Measurements from ENCODE around the gene KIF26B. TPM values are rescaled to one million over a fixed set of nuclear protein-coding genes. Genes with fewer than 3 reads are reported as not detected.

Gene KIF26B
- total and polyA plus RNA-seq, 2 experiments from 2014 or later, result 0.03 to 0.76 TPM

DNA sequence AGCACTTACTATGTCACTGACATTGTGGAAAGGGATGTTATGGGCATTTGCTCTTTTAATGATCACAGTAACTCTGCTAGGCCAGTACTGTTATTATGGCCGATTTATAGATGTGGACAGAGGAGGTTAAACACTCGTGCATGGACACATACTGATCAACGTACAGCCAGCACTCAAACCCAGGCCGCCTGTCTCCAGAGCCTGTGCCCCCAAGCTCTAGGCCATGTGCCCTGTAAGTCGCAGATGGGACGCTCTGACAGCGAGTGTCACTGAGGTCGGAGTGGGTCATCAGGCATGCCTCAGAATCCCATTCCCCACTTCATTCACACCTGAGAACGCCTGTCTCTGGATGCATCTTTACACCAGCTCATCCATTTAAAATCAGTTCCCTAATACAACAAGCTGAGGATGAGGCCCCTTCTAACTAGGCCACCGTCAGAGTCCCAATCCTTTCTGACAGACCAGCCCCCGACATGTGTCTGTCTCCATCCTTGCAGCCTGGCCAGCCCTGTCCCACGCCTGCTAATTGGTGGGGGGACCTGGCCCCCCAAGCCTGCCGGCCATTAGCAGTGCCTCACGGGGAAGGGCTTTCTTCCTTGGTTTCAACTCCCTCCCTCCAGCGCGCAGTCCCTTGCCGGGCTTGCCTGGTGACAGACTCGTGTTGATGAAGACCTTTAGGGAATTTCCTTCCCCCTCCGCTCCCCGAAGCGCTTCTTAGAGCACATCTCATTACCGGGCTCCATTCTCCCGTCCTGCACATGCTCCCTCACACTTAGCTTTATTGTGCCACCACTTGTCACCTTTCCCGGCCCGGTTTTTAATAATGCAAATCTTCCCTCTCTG, 436.8 kb downstream of the KIF26B start (continued):
- TF ChIP-seq, protein P1, sequence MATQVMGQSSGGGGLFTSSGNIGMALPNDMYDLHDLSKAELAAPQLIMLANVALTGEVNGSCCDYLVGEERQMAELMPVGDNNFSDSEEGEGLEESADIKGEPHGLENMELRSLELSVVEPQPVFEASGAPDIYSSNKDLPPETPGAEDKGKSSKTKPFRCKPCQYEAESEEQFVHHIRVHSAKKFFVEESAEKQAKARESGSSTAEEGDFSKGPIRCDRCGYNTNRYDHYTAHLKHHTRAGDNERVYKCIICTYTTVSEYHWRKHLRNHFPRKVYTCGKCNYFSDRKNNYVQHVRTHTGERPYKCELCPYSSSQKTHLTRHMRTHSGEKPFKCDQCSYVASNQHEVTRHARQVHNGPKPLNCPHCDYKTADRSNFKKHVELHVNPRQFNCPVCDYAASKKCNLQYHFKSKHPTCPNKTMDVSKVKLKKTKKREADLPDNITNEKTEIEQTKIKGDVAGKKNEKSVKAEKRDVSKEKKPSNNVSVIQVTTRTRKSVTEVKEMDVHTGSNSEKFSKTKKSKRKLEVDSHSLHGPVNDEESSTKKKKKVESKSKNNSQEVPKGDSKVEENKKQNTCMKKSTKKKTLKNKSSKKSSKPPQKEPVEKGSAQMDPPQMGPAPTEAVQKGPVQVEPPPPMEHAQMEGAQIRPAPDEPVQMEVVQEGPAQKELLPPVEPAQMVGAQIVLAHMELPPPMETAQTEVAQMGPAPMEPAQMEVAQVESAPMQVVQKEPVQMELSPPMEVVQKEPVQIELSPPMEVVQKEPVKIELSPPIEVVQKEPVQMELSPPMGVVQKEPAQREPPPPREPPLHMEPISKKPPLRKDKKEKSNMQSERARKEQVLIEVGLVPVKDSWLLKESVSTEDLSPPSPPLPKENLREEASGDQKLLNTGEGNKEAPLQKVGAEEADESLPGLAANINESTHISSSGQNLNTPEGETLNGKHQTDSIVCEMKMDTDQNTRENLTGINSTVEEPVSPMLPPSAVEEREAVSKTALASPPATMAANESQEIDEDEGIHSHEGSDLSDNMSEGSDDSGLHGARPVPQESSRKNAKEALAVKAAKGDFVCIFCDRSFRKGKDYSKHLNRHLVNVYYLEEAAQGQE (IDR thresholded peaks at IDR 0.05; ENCODE audit: unreplicated experiment), result no peak
- TF ChIP-seq POLR2AphosphoS5 (IDR thresholded peaks at IDR 0.05; ENCODE audit: low read depth), result no peak
- no peak for TF ChIP-seq ZNF331 (CRISPR knock-in tag; IDR thresholded peaks at IDR 0.05; ENCODE audit: low read depth)
- TF ChIP-seq NANOG (IDR thresholded peaks at IDR 0.05; ENCODE audit: borderline replicate concordance), result no peak

DNA sequence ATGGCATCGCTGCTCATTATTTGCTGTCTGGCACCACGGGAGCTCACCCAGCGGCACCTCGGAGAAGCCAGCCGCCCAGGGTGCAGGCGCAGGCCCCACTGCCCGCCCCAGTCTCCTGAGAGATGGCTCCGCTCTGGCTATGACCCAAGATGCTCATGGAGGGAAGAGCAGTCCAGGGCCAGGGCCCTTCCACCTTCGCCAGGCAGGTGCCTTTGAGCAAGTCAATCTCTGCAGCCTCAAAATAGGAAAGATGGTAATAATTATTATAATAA, 437.3 kb downstream of the KIF26B start:
- H3K4me2 ChIP-seq, result no peak overlapping the region
- H3K27ac ChIP-seq (ENCODE audit: low read depth), result no peak overlapping the region
- H3K36me3 Mint-ChIP-seq (ENCODE audit: low read depth), result no peaks in the 10 kb centered on the region
- H3F3A ChIP-seq (replicated peaks; ENCODE audit: low read depth), result no peaks in the 10 kb centered on the region
- H3K79me2 ChIP-seq (replicated peaks; ENCODE audit: insufficient read depth), result no peaks in the 10 kb centered on the region
- no peaks in the 10 kb centered on the region for H3K27me3 ChIP-seq (ENCODE audit: insufficient read depth)
- DNase-seq (ENCODE audit: low spot score) (no peak), ATAC-seq (no peak)
- no peaks in the 10 kb centered on the region for H3K4me1 ChIP-seq (ENCODE audit: insufficient read depth)
- no peak overlapping the region for H3K27ac Mint-ChIP-seq
- H3K9me3 Mint-ChIP-seq, result peaks cover 3% of the 10 kb centered on the region; the same call in 1 of the 3 replicates
- H3K9me2 ChIP-seq (ENCODE audit: insufficient read depth), result no peaks in the 10 kb centered on the region
- no peaks in the 10 kb centered on the region for H4K20me1 ChIP-seq (replicated peaks; ENCODE audit: insufficient read depth)
- peaks cover 3% of the 10 kb centered on the region for H3K27me3 Mint-ChIP-seq (ENCODE audit: insufficient read depth, low read depth, poor library complexity)
- TF ChIP-seq JUNB (IDR thresholded peaks at IDR 0.05; ENCODE audit: unreplicated experiment), result no peak
- TF ChIP-seq ZNF331 (CRISPR knock-in tag; IDR thresholded peaks at IDR 0.05; ENCODE audit: low read depth), result no peak
- TF ChIP-seq, protein P2, sequence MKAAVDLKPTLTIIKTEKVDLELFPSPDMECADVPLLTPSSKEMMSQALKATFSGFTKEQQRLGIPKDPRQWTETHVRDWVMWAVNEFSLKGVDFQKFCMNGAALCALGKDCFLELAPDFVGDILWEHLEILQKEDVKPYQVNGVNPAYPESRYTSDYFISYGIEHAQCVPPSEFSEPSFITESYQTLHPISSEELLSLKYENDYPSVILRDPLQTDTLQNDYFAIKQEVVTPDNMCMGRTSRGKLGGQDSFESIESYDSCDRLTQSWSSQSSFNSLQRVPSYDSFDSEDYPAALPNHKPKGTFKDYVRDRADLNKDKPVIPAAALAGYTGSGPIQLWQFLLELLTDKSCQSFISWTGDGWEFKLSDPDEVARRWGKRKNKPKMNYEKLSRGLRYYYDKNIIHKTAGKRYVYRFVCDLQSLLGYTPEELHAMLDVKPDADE (IDR thresholded peaks at IDR 0.05), result no peak
- H3K36me3 ChIP-seq (ENCODE audit: insufficient read depth), result no peaks in the 10 kb centered on the region
- H3K4me3 Mint-ChIP-seq, result no peak overlapping the region
- no peak overlapping the region; the same call in 1 of the 2 replicates for H2AFZ ChIP-seq
- H3K4me3 ChIP-seq, result no peak overlapping the region
- no peaks in the 10 kb centered on the region for H3K4me1 Mint-ChIP-seq

DNA sequence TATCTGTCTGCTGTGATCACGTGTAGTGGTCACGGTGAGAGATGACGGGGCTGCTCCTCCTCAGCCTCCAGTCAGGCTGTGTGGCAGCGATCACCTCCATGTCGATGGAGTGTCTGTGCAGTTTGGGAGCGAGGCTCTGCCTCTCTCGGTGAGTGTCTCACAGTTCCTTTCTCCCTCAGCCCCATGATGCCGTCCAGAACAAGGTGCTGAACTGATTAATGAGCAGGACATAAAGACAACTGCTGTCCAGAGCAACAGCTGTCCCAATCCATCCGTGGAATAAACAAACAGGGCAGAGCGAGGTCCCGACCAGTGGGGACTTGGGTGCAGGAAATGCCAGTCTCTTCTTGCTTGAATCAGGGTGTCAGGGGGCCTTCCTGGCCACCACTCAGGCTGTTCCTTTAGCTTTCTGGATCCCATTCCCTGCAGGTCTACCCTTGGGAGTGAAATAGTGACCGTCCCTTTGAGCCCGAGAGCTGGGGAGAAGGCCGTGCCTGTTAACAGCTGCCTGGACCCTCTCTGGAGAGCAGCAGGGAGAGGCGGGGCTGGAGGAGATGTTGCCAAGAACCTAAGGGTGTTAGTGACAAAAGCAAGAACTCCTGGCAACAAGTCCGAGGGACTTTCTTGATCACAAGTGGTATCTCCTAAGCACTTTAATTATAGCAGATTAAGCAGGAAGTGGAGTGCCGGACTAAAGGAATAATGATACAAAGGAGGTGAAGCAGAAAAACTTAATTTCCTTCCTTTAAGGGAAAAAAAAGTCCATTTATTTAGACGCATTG, 443.9 kb downstream of the KIF26B start:
- no peak overlapping the region for H3K27ac Mint-ChIP-seq
- H3K9me3 Mint-ChIP-seq, result peaks cover 1% of the 10 kb centered on the region; the same call in 1 of the 3 replicates
- DNase-seq (ENCODE audit: low spot score) (no peak), ATAC-seq (no peak)
- peaks cover 2% of the 10 kb centered on the region for H3K27me3 Mint-ChIP-seq (ENCODE audit: insufficient read depth, low read depth, poor library complexity)
- no peaks in the 10 kb centered on the region for H3K36me3 Mint-ChIP-seq (ENCODE audit: low read depth)
- Histone ChIP-seq H2AFZ (peak overlapping the region; percentile 89), H3K79me2 (replicated peaks; ENCODE audit: insufficient read depth) (no peaks in the 10 kb centered on the region), H3K27ac (ENCODE audit: low read depth) (no peak overlapping the region), H3F3A (replicated peaks; ENCODE audit: low read depth) (no peaks in the 10 kb centered on the region), H3K9me2 (ENCODE audit: insufficient read depth) (no peaks in the 10 kb centered on the region; the same call in 1 of the 2 replicates), H3K27me3 (ENCODE audit: insufficient read depth) (no peaks in the 10 kb centered on the region), H3K4me3 (no peak overlapping the region), H4K20me1 (replicated peaks; ENCODE audit: insufficient read depth) (no peaks in the 10 kb centered on the region), H3K4me2 (no peak overlapping the region), H3K36me3 (ENCODE audit: insufficient read depth) (no peaks in the 10 kb centered on the region), H3K4me1 (ENCODE audit: insufficient read depth) (no peaks in the 10 kb centered on the region)
- H3K4me1 Mint-ChIP-seq, result peaks cover 3% of the 10 kb centered on the region; the same call in 2 of the 3 replicates
- H3K4me3 Mint-ChIP-seq, result no peak overlapping the region
- TF ChIP-seq, protein P3, sequence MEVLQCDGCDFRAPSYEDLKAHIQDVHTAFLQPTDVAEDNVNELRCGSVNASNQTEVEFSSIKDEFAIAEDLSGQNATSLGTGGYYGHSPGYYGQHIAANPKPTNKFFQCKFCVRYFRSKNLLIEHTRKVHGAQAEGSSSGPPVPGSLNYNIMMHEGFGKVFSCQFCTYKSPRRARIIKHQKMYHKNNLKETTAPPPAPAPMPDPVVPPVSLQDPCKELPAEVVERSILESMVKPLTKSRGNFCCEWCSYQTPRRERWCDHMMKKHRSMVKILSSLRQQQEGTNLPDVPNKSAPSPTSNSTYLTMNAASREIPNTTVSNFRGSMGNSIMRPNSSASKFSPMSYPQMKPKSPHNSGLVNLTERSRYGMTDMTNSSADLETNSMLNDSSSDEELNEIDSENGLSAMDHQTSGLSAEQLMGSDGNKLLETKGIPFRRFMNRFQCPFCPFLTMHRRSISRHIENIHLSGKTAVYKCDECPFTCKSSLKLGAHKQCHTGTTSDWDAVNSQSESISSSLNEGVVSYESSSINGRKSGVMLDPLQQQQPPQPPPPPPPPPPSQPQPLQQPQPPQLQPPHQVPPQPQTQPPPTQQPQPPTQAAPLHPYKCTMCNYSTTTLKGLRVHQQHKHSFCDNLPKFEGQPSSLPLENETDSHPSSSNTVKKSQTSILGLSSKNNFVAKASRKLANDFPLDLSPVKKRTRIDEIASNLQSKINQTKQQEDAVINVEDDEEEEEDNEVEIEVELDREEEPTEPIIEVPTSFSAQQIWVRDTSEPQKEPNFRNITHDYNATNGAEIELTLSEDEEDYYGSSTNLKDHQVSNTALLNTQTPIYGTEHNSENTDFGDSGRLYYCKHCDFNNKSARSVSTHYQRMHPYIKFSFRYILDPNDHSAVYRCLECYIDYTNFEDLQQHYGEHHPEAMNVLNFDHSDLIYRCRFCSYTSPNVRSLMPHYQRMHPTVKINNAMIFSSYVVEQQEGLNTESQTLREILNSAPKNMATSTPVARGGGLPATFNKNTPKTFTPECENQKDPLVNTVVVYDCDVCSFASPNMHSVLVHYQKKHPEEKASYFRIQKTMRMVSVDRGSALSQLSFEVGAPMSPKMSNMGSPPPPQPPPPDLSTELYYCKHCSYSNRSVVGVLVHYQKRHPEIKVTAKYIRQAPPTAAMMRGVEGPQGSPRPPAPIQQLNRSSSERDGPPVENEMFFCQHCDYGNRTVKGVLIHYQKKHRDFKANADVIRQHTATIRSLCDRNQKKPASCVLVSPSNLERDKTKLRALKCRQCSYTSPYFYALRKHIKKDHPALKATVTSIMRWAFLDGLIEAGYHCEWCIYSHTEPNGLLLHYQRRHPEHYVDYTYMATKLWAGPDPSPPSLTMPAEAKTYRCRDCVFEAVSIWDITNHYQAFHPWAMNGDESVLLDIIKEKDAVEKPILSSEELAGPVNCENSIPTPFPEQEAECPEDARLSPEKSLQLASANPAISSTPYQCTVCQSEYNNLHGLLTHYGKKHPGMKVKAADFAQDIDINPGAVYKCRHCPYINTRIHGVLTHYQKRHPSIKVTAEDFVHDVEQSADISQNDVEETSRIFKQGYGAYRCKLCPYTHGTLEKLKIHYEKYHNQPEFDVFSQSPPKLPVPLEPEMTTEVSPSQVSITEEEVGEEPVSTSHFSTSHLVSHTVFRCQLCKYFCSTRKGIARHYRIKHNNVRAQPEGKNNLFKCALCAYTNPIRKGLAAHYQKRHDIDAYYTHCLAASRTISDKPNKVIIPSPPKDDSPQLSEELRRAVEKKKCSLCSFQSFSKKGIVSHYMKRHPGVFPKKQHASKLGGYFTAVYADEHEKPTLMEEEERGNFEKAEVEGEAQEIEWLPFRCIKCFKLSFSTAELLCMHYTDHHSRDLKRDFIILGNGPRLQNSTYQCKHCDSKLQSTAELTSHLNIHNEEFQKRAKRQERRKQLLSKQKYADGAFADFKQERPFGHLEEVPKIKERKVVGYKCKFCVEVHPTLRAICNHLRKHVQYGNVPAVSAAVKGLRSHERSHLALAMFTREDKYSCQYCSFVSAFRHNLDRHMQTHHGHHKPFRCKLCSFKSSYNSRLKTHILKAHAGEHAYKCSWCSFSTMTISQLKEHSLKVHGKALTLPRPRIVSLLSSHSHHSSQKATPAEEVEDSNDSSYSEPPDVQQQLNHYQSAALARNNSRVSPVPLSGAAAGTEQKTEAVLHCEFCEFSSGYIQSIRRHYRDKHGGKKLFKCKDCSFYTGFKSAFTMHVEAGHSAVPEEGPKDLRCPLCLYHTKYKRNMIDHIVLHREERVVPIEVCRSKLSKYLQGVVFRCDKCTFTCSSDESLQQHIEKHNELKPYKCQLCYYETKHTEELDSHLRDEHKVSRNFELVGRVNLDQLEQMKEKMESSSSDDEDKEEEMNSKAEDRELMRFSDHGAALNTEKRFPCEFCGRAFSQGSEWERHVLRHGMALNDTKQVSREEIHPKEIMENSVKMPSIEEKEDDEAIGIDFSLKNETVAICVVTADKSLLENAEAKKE (CRISPR knock-in tag; IDR thresholded peaks at IDR 0.05), result no peak
